GM12874 (cell line): Measurements from ENCODE around the gene SLC39A10.

Source experiments
- TF ChIP-seq, protein P1 (sequence below): IDR thresholded peaks from 2 replicates; pipeline ENCODE4 v1.5.1; 2011; ENCODE audit warnings: low read depth, mild to moderate bottlenecking, control low read depth, low read length, moderate library complexity; ENCODE audit not compliant: insufficient read depth

SLC39A10 gene

DNA sequence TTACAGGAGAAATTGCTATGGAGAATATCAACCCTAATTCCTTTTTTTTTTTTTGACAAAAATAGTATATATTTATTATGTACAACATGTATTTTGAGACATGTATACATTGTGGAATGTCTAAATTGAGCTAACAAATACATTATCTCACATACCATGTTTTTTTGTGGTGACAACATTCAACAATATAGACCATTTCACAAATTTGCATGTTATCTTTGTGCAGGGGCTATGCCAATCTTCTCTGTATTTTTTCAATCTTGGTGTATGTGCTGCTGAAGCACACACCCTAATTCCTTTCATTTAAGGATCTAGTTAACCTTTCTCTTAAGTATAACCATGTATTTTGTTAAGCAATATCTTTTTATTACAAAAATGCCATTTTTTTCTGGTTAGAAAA, 13.2 kb downstream of the SLC39A10 start:
- TF ChIP-seq, protein P1, sequence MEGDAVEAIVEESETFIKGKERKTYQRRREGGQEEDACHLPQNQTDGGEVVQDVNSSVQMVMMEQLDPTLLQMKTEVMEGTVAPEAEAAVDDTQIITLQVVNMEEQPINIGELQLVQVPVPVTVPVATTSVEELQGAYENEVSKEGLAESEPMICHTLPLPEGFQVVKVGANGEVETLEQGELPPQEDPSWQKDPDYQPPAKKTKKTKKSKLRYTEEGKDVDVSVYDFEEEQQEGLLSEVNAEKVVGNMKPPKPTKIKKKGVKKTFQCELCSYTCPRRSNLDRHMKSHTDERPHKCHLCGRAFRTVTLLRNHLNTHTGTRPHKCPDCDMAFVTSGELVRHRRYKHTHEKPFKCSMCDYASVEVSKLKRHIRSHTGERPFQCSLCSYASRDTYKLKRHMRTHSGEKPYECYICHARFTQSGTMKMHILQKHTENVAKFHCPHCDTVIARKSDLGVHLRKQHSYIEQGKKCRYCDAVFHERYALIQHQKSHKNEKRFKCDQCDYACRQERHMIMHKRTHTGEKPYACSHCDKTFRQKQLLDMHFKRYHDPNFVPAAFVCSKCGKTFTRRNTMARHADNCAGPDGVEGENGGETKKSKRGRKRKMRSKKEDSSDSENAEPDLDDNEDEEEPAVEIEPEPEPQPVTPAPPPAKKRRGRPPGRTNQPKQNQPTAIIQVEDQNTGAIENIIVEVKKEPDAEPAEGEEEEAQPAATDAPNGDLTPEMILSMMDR = no peak

DNA sequence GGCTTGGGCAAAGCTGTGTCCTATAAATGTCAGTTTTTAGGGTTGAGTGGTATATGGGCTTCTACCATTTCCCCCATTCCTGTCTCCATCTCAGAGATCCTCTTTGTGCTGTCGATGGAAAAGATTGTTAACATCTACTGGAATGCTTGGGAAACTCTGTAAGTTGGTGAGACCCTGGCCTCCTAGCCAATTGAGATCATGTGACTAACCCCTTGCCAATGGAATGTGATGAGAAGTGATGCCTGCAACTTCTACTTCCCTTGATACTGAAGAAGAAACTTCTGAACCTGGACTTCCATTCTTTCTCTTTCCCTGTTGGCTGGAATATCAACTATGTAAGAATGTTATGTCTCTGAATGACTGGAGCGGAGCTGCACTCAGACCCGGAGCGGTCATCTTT, 14.5 kb downstream of the SLC39A10 start:
- TF ChIP-seq, protein P1 = no peak

DNA sequence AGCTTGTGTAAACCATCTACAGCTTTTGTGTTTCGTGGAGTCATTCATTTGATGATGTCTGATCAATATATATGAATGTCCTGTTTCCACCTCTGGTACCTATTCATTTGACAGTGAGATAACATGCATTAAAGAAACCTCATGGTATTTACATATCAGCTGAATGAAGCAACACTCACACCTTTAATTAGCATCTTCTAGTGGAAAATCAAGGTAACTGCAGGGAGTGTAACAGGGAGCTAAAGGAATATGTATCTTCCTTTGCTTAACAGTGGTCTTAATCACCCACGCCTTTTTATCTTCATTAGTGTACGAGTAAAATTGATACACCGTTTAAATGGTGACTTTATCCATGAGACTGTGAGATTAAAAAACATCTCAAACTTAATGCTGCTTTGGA, 15.6 kb downstream of the SLC39A10 start:
- TF ChIP-seq, protein P1 = no peak

- TF ChIP-seq, protein P1 = no peak
Measured at GRCh38 chr2:195674491-195675221, 17.6 kb downstream of the SLC39A10 start.

DNA sequence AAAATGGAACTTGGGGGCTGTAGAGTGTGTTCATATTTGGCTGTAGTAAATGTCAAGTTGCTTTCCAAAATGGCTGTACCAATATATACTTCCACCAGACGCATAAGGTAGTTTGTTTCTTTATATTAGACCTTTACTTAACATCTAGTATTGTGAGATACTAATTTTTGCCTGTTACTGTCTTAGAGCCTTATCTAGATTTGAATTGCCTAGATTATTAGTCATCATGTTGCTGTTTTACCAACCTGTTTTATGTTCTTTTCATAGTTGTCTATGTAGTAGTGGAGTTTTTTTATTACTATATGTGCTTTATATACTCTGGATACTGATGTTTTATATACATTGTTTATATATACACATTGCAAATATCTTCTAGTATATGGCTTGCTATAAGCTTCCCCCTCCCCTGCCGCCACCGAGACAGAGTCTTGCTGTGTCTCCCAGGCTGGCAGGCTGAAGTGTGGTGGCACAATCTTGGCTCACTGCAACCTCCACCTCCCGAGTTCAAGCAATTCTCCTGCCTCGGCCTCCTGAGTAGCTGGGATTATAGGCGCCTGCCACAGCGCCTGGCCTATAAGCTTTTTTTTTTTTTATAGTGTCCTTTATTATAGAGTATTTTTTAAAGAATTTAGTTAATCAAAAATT, 18.9 kb downstream of the SLC39A10 start:
- TF ChIP-seq, protein P1 = no peak

GRCh38 chr2:195677290-195677689, 20.3 kb downstream of the SLC39A10 start:
- TF ChIP-seq, protein P1 = no peak

- TF ChIP-seq, protein P1 = no peak
Measured at GRCh38 chr2:195677884-195678283, 20.9 kb downstream of the SLC39A10 start.
